Measurements from ENCODE around the gene RNU5B-1. TPM values are rescaled to one million over a fixed set of nuclear protein-coding genes. Genes with fewer than 3 reads are reported as not detected.
"Not testable (repeated sequence)": the region's sequence is repeated elsewhere in the genome, so short reads cannot be mapped to it uniquely, and the experiment has no call there.

Gene RNU5B-1
- polyA plus RNA-seq, 4 donors: not detected

- not testable (repeated sequence) for DNase-seq; H3K9me3 ChIP-seq (ENCODE audit: control insufficient read depth in 2 of 2, insufficient read depth in 1 of 2, low read depth in 1 of 2, low read length in 1 of 2); H3K27ac ChIP-seq (ENCODE audit: low read depth in 1 of 3, low read length in 2 of 3); H3K27me3 ChIP-seq (ENCODE audit: control insufficient read depth in 3 of 3, insufficient read depth in 3 of 3, low read length in 3 of 3); H3K36me3 ChIP-seq (ENCODE audit: control insufficient read depth in 3 of 3, insufficient read depth in 2 of 3, low read depth in 1 of 3, low read length in 3 of 3); FAIRE-seq; H3K4me3 ChIP-seq (ENCODE audit: low read depth in 1 of 3, low read length in 3 of 3); H3K4me1 ChIP-seq (ENCODE audit: control insufficient read depth in 3 of 3, insufficient read depth in 2 of 3, low read depth in 1 of 3, low read length in 2 of 3)
- 86 to 93% (median 89%) methylated on average over 8 of the region's 8 CpGs for WGBS, 3 donors
Measured at GRCh38 chr15:65347756-65348155, 43.3 kb downstream of the RNU5B-1 start.

DNA sequence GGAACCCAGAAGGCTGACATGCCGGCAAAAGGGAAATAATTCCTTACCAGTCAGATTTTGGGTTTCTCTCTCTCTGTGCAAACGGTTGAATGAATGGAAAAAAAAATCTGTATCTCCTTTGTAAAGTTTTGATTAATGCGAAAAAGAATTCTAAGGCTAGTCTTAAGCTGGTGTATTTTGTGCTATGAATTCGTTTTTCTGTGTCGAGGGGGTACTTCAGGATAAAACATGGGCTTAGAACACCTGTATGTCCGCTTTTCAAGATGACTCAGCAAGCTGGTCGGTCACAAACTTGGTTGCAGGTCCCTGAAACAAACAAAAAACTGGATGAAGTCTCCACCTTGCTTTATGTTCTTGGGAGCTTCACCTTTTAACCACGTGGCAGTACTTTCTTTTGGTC, 44.9 kb downstream of the RNU5B-1 start:
- peaks cover 0 to 2% of the 10 kb centered on the region in 2 donors for H3K9me3 ChIP-seq (ENCODE audit: control insufficient read depth in 2 of 2, insufficient read depth in 1 of 2, low read depth in 1 of 2, low read length in 1 of 2)
- no peaks in the 10 kb centered on the region for H3K36me3 ChIP-seq (ENCODE audit: control insufficient read depth in 3 of 3, insufficient read depth in 2 of 3, low read depth in 1 of 3, low read length in 3 of 3)
- no peak overlapping the region for H3K4me3 ChIP-seq (ENCODE audit: low read depth in 1 of 3, low read length in 3 of 3)
- DNase-seq (no peak), FAIRE-seq (no peak)
- H3K27ac ChIP-seq (ENCODE audit: low read depth in 1 of 3, low read length in 2 of 3): no peak overlapping the region
- H3K4me1 ChIP-seq (ENCODE audit: control insufficient read depth in 3 of 3, insufficient read depth in 2 of 3, low read depth in 1 of 3, low read length in 2 of 3): no peaks in the 10 kb centered on the region
- WGBS, 3 donors: 68 to 84% (median 72%) methylated on average over 8 of the region's 8 CpGs
- peaks cover 0 to 2% (median 0%) of the 10 kb centered on the region in 3 donors for H3K27me3 ChIP-seq (ENCODE audit: control insufficient read depth in 3 of 3, insufficient read depth in 3 of 3, low read length in 3 of 3)

- 53 to 73% (median 61%) methylated on average over 1 of the region's 1 CpG for WGBS, 3 donors
- peaks cover 0 to 15% (median 6%) of the 10 kb centered on the region in 3 donors for H3K27me3 ChIP-seq (ENCODE audit: control insufficient read depth in 3 of 3, insufficient read depth in 3 of 3, low read length in 3 of 3)
- not testable (repeated sequence) for H3K4me3 ChIP-seq (ENCODE audit: low read depth in 1 of 3, low read length in 3 of 3); FAIRE-seq; H3K36me3 ChIP-seq (ENCODE audit: control insufficient read depth in 3 of 3, insufficient read depth in 2 of 3, low read depth in 1 of 3, low read length in 3 of 3); DNase-seq; H3K4me1 ChIP-seq (ENCODE audit: control insufficient read depth in 3 of 3, insufficient read depth in 2 of 3, low read depth in 1 of 3, low read length in 2 of 3); H3K9me3 ChIP-seq (ENCODE audit: control insufficient read depth in 2 of 2, insufficient read depth in 1 of 2, low read depth in 1 of 2, low read length in 1 of 2); H3K27ac ChIP-seq (ENCODE audit: low read depth in 1 of 3, low read length in 2 of 3)
Measured at GRCh38 chr15:65351972-65352371, 47.5 kb downstream of the RNU5B-1 start.

Other genes with a start within 250 kb of the RNU5B-1 start
- gene RASL12, start 236.7 kb upstream of the RNU5B-1 start, polyA plus RNA-seq: 1 to 10 TPM in 3 of 4 donors, under 1 TPM in 1; 0.45 to 7.7 (median 2.2) TPM
- under 1 TPM in 2 of 4 donors, not detected in 2; 0.03 TPM for gene KBTBD13, start 227.9 kb upstream of the RNU5B-1 start, polyA plus RNA-seq
- gene UBAP1L, start 189.5 kb upstream of the RNU5B-1 start, polyA plus RNA-seq: 1 to 10 TPM; 1.5 to 5.8 (median 4.5) TPM
- 10 to 100 TPM in 3 of 4 donors, 1 to 10 TPM in 1; 8.4 to 20.5 (median 11.9) TPM for gene PDCD7, start 170.9 kb upstream of the RNU5B-1 start, polyA plus RNA-seq
- gene CLPX, start 119.3 kb upstream of the RNU5B-1 start, polyA plus RNA-seq: 10 to 100 TPM; 13.2 to 45.9 (median 18.4) TPM
- 1 to 10 TPM in 1 of 4 donors, under 1 TPM in 3; 0.67 to 8.7 (median 0.77) TPM for gene CILP, start 93.2 kb upstream of the RNU5B-1 start, polyA plus RNA-seq
- 10 to 100 TPM in 1 of 4 donors, 1 to 10 TPM in 3; 6.5 to 14.2 (median 9.0) TPM for gene PARP16, start 17.8 kb upstream of the RNU5B-1 start, polyA plus RNA-seq
- gene RNU5A-1, start 8.6 kb upstream of the RNU5B-1 start, polyA plus RNA-seq: not detected
- gene IGDCC3, start 73.3 kb downstream of the RNU5B-1 start, polyA plus RNA-seq: 1 to 10 TPM in 1 of 4 donors, under 1 TPM in 1, not detected in 2; 0.18 to 1.0 TPM
- 1 to 10 TPM in 1 of 4 donors, under 1 TPM in 2, not detected in 1; 0.27 to 8.3 (median 0.61) TPM for gene IGDCC4, start 118.3 kb downstream of the RNU5B-1 start, polyA plus RNA-seq
- 10 to 100 TPM in 3 of 4 donors, 1 to 10 TPM in 1; 9.2 to 32.0 (median 12.2) TPM for gene DPP8, start 213.0 kb downstream of the RNU5B-1 start, polyA plus RNA-seq
- 10 to 100 TPM in 2 of 4 donors, 1 to 10 TPM in 2; 5.1 to 89.3 (median 26.0) TPM for gene HACD3, start 225.8 kb downstream of the RNU5B-1 start, polyA plus RNA-seq